ENCODE results near the gene DPYSL5.

The DPYSL5 gene

DNA sequence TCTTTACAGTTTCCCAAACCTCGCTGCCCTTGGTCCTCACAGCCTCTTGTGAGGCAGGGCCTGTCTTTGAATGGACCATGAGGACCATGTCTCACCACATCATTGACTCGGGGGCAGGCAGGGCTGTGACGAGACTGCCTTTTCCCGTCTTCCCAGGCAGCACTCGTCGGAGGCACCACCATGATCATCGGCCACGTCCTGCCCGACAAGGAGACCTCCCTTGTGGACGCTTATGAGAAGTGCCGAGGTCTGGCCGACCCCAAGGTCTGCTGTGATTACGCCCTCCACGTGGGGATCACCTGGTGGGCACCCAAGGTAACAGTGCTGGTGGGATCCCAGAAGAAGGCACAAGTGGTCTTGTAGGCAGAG, 76.8 kb downstream of the DPYSL5 start:
- DNase-seq (ENCODE audit: low read depth in 1 of 2, low spot score in 1 of 2): no peak

DNA sequence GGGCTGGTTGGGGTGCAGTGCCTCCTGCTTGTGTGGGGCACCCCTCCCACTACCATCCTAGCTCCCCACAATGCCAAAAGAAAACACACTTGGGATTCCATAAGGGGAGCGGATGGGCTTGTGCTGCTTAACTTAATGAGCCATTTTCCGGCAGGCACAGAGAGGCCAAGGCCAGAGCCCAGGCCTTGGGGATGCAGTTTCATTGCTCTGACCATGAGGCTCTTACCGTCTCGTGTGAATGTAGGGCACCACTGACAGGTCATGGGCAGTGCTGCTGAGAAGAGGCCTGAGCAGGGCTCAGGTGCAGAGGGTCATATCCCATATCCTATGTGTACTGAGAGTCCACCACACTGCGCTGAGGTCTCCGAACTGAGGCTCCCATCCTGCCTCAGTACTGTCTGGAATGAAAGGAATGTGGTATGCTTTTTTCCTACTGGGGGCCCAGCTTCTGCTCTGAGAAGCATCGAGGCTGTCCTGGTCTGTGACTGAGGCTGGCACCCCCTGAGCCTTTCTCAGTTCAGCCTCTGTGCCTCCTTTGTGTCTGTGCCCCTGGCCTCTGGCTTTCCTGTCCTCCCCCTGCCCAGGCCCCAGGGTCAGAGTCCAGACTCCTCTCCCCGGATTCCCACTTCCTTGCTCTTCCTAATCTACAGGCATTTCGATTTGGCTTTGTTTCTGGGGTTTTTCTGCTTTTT, 77.3 kb downstream of the DPYSL5 start:
- DNase-seq (ENCODE audit: low read depth in 1 of 2, low spot score in 1 of 2): no peak

GRCh38 chr2:26927221-26927620, 79.3 kb downstream of the DPYSL5 start:
- DNase-seq (ENCODE audit: low read depth in 1 of 2, low spot score in 1 of 2): no peak

DNA sequence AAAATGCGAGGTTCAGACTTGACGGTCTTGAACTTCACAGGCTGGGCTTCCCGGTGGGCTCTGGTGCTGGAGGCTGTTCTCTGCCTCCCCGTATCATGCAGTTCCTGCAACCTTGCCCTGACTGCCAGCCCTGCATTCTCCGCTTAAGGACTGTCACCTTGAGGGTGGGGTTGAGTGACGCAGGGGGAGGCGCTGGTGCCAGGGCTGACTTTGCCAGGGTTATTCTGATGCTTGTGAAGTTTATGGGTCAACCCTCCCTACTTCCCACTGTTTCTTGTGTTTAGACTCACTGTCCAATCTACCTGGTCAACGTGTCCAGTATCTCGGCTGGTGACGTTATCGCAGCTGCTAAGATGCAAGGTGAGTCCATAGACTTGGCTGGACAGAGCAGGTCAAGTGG, 85.0 kb downstream of the DPYSL5 start:
- DNase-seq (ENCODE audit: low read depth in 1 of 2, low spot score in 1 of 2): no peak

GRCh38 chr2:26933431-26934334, 85.8 kb downstream of the DPYSL5 start:
- DNase-seq (ENCODE audit: low read depth in 1 of 2, low spot score in 1 of 2): no peak

DNA sequence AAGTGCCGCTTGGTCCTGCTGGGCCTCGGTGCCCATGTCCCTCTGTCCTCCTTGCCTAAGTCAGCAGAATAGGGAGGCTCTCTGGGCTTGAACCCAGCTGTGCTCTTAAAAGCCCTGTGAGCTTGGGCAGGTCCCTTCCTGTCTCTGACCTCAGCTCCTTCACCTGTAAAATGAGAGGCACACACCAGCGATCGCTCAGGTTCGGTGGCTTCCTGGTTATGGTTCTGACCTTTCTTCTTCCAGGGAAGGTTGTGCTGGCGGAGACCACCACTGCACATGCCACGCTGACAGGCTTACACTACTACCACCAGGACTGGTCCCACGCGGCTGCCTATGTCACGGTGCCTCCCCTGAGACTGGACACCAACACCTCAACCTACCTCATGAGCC, 86.4 kb downstream of the DPYSL5 start:
- no peak for DNase-seq (ENCODE audit: low read depth in 1 of 2, low spot score in 1 of 2)

DNA sequence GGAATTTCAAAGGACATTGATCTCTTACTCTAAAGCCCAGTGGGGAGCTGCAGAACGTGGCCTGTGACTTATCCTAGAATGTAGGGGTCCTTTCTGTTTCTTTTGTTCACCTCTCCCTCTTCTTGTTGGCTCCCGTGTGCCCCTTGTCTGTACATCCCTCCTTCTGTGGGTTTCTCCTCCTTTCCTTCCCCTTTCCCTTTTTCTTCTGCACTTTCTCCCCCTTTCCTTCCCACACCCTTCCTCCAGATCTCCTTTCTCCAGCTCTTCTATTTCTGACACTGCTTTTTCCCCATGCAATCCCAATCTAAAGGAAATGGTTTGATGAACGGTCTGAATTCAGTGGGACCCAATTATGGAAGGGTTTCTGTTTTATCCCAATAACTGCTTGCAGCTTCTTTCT, 87.1 kb downstream of the DPYSL5 start:
- no peak for DNase-seq (ENCODE audit: low read depth in 1 of 2, low spot score in 1 of 2)

DNA sequence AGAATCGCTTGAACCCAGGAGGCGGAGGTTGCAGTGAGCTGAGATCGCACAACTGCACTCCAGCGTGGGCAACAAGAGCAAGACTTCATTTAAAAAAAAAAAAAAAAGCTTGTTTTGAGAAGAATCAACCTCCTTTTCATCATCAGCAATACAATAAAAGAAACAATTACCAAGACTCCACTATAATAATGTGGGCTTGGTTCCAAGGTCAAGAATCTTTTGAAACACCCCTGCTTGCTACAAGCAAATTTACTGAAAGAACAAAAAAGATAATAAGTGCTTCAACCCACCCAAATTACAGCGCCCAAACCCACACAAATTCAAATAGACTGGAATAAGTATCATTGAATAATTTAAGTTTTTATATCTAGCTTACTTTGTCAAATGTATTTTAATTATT, 88.9 kb downstream of the DPYSL5 start:
- no peak for DNase-seq (ENCODE audit: low read depth in 1 of 2, low spot score in 1 of 2)

- no peak for DNase-seq (ENCODE audit: low read depth in 1 of 2, low spot score in 1 of 2)
Observed at GRCh38 chr2:26938399-26939118, 90.6 kb downstream of the DPYSL5 start.

GRCh38 chr2:26940001-26940400, 92.1 kb downstream of the DPYSL5 start:
- DNase-seq (ENCODE audit: low read depth in 1 of 2, low spot score in 1 of 2): no peak

DNA sequence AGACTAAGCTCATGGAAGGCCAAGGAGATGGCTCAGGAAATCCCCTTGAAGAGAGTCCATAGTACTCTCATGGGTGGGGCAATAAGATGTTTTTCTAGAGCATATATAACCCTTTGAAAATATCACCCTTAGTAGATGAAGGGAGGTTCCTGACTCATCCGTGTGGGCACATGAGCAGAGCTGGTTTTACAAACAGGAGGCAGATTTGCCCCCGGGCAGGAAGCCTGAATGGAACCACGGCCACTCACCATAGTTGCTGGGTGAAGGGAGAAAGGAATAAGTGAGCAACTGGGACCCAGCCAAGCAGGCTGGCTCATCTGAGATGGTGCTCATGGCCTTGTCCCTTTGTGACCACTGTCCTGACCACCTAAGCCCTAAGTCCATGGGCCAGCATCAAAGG, 93.6 kb downstream of the DPYSL5 start:
- DNase-seq (ENCODE audit: low read depth in 1 of 2, low spot score in 1 of 2): no peak

DNA sequence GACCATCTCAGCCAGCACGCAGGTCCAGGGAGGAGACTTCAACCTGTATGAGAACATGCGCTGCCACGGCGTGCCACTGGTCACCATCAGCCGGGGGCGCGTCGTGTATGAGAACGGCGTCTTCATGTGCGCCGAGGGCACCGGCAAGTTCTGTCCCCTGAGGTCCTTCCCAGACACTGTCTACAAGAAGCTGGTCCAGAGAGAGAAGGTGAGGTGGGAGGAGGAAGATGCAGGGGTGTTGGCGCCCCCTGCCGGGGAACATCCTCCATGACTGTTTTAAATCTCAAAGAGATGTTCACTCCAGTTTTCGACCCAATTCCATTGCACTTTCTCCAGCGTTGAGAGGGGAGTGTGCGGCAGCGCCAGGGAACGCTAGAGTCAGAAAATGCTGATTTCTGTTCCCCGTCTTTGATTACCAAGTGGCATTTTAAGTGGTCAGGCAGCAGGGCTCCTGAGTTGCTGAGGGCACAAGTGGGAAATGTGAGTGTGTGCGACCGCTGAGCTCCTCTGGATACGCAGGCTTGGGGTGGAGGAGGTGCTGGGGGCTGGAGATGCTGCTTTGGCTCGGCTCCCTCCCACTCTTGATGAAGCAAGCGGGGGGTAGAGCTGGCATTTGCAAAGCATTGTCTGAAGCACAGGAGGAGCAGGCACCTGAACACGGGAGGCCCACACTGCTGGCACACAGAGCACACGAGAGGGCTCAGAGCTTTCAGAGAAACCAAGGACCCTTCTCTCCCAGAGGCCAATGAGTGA, 94.8 kb downstream of the DPYSL5 start:
- DNase-seq (ENCODE audit: low read depth in 1 of 2, low spot score in 1 of 2): peak; percentile 45 to 52

GRCh38 chr2:26945991-26946750, 98.2 kb downstream of the DPYSL5 start:
- DNase-seq (ENCODE audit: low read depth in 1 of 2, low spot score in 1 of 2): no peak

- DNase-seq (ENCODE audit: low read depth in 1 of 2, low spot score in 1 of 2): no peak
Observed at GRCh38 chr2:26946841-26947784, 99.2 kb downstream of the DPYSL5 start.

- no peak for DNase-seq (ENCODE audit: low read depth in 1 of 2, low spot score in 1 of 2)
Observed at GRCh38 chr2:26948800-26949199, 100.9 kb downstream of the DPYSL5 start.

- no peak for DNase-seq (ENCODE audit: low read depth in 1 of 2, low spot score in 1 of 2)
Observed at GRCh38 chr2:26950246-26950645, 102.3 kb downstream of the DPYSL5 start.

- no peak for DNase-seq (ENCODE audit: low read depth in 1 of 2, low spot score in 1 of 2)
Observed at GRCh38 chr2:26951236-26951635, 103.3 kb downstream of the DPYSL5 start.

DNA sequence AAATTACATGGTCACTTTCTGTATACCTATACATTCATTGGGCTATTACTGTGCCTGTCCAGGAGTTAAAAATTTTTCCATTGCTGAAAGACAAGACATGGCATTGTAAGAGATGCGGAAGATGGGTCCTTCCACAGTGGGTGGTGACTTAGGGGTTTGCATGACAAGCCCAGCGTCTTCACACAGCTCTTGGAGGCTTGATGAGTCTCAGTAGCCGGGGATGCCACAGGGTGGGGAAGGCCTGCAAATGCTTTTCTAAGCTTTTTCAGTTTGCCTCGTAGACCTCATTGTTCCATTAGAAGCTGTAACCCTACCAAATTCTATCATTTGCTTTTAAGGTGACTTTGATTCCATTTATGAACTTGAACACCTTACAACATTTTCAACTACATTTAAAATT, 104.4 kb downstream of the DPYSL5 start:
- DNase-seq (ENCODE audit: low read depth in 1 of 2, low spot score in 1 of 2): no peak

DNA sequence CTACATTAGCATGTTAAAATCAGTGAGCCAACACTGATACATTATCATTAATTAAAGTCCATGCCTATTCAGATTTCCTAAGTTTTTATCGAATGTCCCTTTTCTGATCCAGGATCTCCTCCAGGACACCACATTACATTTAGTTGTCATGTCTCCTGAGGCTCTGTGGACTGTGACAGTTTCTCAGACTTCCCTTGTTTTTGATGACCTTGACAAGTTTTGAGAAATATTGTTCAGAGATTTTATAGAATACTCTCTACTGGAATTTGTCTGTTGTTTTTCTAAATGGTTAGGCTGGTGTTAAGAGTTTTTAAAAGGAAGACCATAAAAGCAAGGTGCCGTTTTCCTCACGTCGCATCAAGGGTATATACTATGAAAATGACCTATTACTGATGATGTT, 106.2 kb downstream of the DPYSL5 start:
- DNase-seq (ENCODE audit: low read depth in 1 of 2, low spot score in 1 of 2): no peak

All from activated CD4-positive, alpha-beta T cell treated with anti-CD3 and anti-CD28 coated beads, Interleukin-2, amount 50 U/mL, for 24 hours (primary cell).